HG03066 (cell line): ENCODE measurements around the gene IL20.

Experiments
- ATAC-seq: cut with Tn5 transposase; IDR thresholded peaks from one replicate; pipeline ENCODE4 v1.9.1; 2021; ENCODE audit warnings: low read depth; ENCODE audit not compliant: unreplicated experiment

IL20 gene

GRCh38 chr1:206898915-206899431 is 33.5 kb downstream of the IL20 start:
- no peak for ATAC-seq

GRCh38 chr1:206899717-206900116 is 34.3 kb downstream of the IL20 start:
- ATAC-seq, result no peak

GRCh38 chr1:206900149-206900548 is 34.7 kb downstream of the IL20 start:
- ATAC-seq, result no peak

- ATAC-seq, result no peak
Observed at GRCh38 chr1:206901944-206902343, 36.5 kb downstream of the IL20 start.

- ATAC-seq, result no peak
Observed at GRCh38 chr1:206902702-206903101, 37.3 kb downstream of the IL20 start.

- ATAC-seq, result no peak
Observed at GRCh38 chr1:206903687-206904086, 38.3 kb downstream of the IL20 start.

GRCh38 chr1:206904423-206905142 is 39.2 kb downstream of the IL20 start:
- no peak for ATAC-seq

- ATAC-seq, result no peak
Observed at GRCh38 chr1:206905295-206906164, 40.1 kb downstream of the IL20 start.

GRCh38 chr1:206907304-206907991 is 42.0 kb downstream of the IL20 start:
- no peak for ATAC-seq

- ATAC-seq, result no peak
Observed at GRCh38 chr1:206908038-206908437, 42.6 kb downstream of the IL20 start.

- no peak for ATAC-seq
Observed at GRCh38 chr1:206909161-206909882, 43.9 kb downstream of the IL20 start.

GRCh38 chr1:206909883-206910318 is 44.5 kb downstream of the IL20 start:
- ATAC-seq, result no peak

GRCh38 chr1:206911064-206911663 is 45.7 kb downstream of the IL20 start:
- ATAC-seq, result no peak

GRCh38 chr1:206912445-206913095 is 47.1 kb downstream of the IL20 start:
- ATAC-seq, result peak; percentile 58

- ATAC-seq, result no peak
Observed at GRCh38 chr1:206913766-206914537, 48.5 kb downstream of the IL20 start.

GRCh38 chr1:206915030-206915735 is 49.8 kb downstream of the IL20 start:
- no peak for ATAC-seq

- ATAC-seq, result no peak
Observed at GRCh38 chr1:206916000-206916709, 50.7 kb downstream of the IL20 start.
